Liver (tissue), 3 donors: ENCODE data around the gene OR4C6.

ENCODE experiments used
- CTCF ChIP-seq: fragments of 150-350 bp; IDR thresholded peaks from 2 replicates; pipeline ENCODE4 v1.5.1; 2017; ENCODE audit warnings: improper control_type of control experiment, low read depth, low read length; ENCODE audit not compliant: missing input control
- FOXA1 ChIP-seq: IDR thresholded peaks from 2 replicates; pipeline ENCODE4 v1.6.1; 2016; ENCODE audit warnings: antibody characterized with exemption
- GABPA ChIP-seq, 2 donors: IDR thresholded peaks in 1 of 2; conservative IDR thresholded peaks in 1 of 2; 2 replicates each; pipeline ENCODE4 v1.6.1; 2016; ENCODE audit warnings: antibody characterized with exemption in 2 of 2, mild to moderate bottlenecking in 1 of 2, moderate library complexity in 1 of 2
- MAX ChIP-seq: IDR thresholded peaks from 2 replicates; pipeline ENCODE4 v1.6.1; 2016; ENCODE audit warnings: antibody characterized with exemption
- RAD21 ChIP-seq, 2 donors: IDR thresholded peaks; 2 replicates each; pipeline ENCODE4 v1.6.1; 2016; ENCODE audit warnings: antibody characterized with exemption in 2 of 2, mild to moderate bottlenecking in 2 of 2
- SP1 ChIP-seq: IDR thresholded peaks from 2 replicates; pipeline ENCODE4 v1.6.1; 2018; ENCODE audit warnings: antibody characterized with exemption, mild to moderate bottlenecking
- ZBTB33 ChIP-seq: IDR thresholded peaks from 2 replicates; pipeline ENCODE4 v1.6.1; 2016; ENCODE audit warnings: antibody characterized with exemption
- donor health status: healthy.
- donor health status: healthy.

GRCh38 chr11:55673860-55674259, 11.9 kb downstream of the OR4C6 start:
- TF ChIP-seq CTCF (no peak), ZBTB33 (no peak), MAX (no peak), RAD21 (IDR thresholded peaks at IDR 0.05) (no peak), SP1 (no peak), FOXA1 (no peak), GABPA (IDR thresholded peaks at IDR 0.05 in 1 of 2, conservative IDR thresholded peaks at IDR 0.05 in 1 of 2) (no peak)
